Airway epithelial cell (primary cell): ENCODE data around the gene EXOC3L1. TPM values are rescaled to one million over a fixed set of nuclear protein-coding genes. Genes with fewer than 3 reads are reported as not detected.

ENCODE experiments used
- total RNA-seq: library from RNA; depleted of rRNA; stranded (reverse); fragments of >200 nt; gene quantifications from 2 replicates; pipeline ENCODE4 v1.2.3, GENCODE V29; 2015

The EXOC3L1 gene
- 0.99 TPM in 1 of 2 replicates, not detected in the other for total RNA-seq

GRCh38 chr16:67190041-67190440 lies at the start of gene EXOC3L1:
TSS of gene EXOC3L1 (minus strand) at chr16:67190136. CDS start at chr16:67189676, 460 bp downstream.

GRCh38 chr16:67226804-67227566 lies 37.0 kb upstream of the EXOC3L1 start, which contains the start of gene TMEM208:
TSS of gene TMEM208 (plus strand) at chr16:67227130. CDS start at chr16:67227219, 89 bp downstream.

GRCh38 chr16:67199011-67199807 lies 9.3 kb upstream of the EXOC3L1 start, which contains the start of gene ELMO3:
TSS of gene ELMO3 (plus strand) at chr16:67199131. CDS start at chr16:67199327, 196 bp downstream.

GRCh38 chr16:67191995-67192681 lies 2.2 kb upstream of the EXOC3L1 start, which contains the start of gene E2F4:
TSS of gene E2F4 (plus strand) at chr16:67192155. CDS start at chr16:67192228, 73 bp downstream.

GRCh38 chr16:67183627-67184452 lies 6.1 kb downstream of the EXOC3L1 start, which contains the start of gene MATCAP1:
TSS of gene MATCAP1 (minus strand) at chr16:67183963. CDS start at chr16:67180610, 3,353 bp downstream.

GRCh38 chr16:67170168-67170948 lies 19.6 kb downstream of the EXOC3L1 start, which contains the start of gene NOL3:
TSS of gene NOL3 (plus strand) at chr16:67170538.

GRCh38 chr16:67164599-67165061 lies 25.3 kb downstream of the EXOC3L1 start, which contains the start of gene HSF4:
TSS of gene HSF4 (plus strand) at chr16:67164745. CDS start at chr16:67164812, 67 bp downstream.

GRCh38 chr16:67150833-67151396 lies 39.0 kb downstream of the EXOC3L1 start, which contains the start of gene B3GNT9:
TSS of gene B3GNT9 (minus strand) at chr16:67150998. CDS start at chr16:67150485, 513 bp downstream.

Other genes starting within 250 kb of the EXOC3L1 start
- gene CES3, start 228.9 kb downstream of the EXOC3L1 start, total RNA-seq, result 0.99 and 1.5 TPM in 2 replicates
- 0.65 and 2.5 TPM in 2 replicates for gene CES4A, start 201.5 kb downstream of the EXOC3L1 start, total RNA-seq
- 57.7 and 92.9 TPM in 2 replicates for gene CBFB, start 161.0 kb downstream of the EXOC3L1 start, total RNA-seq
- gene PHAF1, start 80.2 kb downstream of the EXOC3L1 start, total RNA-seq, result 12.4 and 14.7 TPM in 2 replicates
- 9.7 and 11.4 TPM in 2 replicates for gene B3GNT9, start 39.1 kb downstream of the EXOC3L1 start, total RNA-seq
- 31.9 and 47.2 TPM in 2 replicates for gene TRADD, start 30.2 kb downstream of the EXOC3L1 start, total RNA-seq
- 10.5 and 11.4 TPM in 2 replicates for gene FBXL8, start 30.2 kb downstream of the EXOC3L1 start, total RNA-seq
- gene HSF4, start 25.4 kb downstream of the EXOC3L1 start, total RNA-seq, result 2.5 TPM in 1 of 2 replicates, not detected in the other
- 53.2 and 89.0 TPM in 2 replicates for gene NOL3, start 19.6 kb downstream of the EXOC3L1 start, total RNA-seq
- 5.2 and 11.3 TPM in 2 replicates for gene MATCAP1, start 6.2 kb downstream of the EXOC3L1 start, total RNA-seq
- 82.0 and 87.8 TPM in 2 replicates for gene E2F4, start 2.0 kb upstream of the EXOC3L1 start, total RNA-seq
- 33.8 and 39.6 TPM in 2 replicates for gene ELMO3, start 9.0 kb upstream of the EXOC3L1 start, total RNA-seq
- gene TMEM208, start 37.0 kb upstream of the EXOC3L1 start, total RNA-seq, result 27.7 and 33.8 TPM in 2 replicates
- 26.0 and 26.4 TPM in 2 replicates for gene FHOD1, start 57.3 kb upstream of the EXOC3L1 start, total RNA-seq
- gene SLC9A5, start 58.8 kb upstream of the EXOC3L1 start, total RNA-seq, result 0.74 and 0.78 TPM in 2 replicates
- gene PLEKHG4, start 89.4 kb upstream of the EXOC3L1 start, total RNA-seq, result 6.6 and 7.5 TPM in 2 replicates
- not detected in 2 replicates for gene KCTD19, start 136.6 kb upstream of the EXOC3L1 start, total RNA-seq
- gene LRRC36, start 136.7 kb upstream of the EXOC3L1 start, total RNA-seq, result not detected in 2 replicates
- 0.19 TPM in 1 of 2 replicates, not detected in the other for gene TPPP3, start 203.4 kb upstream of the EXOC3L1 start, total RNA-seq
- gene ZDHHC1, start 226.3 kb upstream of the EXOC3L1 start, total RNA-seq, result 5.3 and 6.1 TPM in 2 replicates
- 1.3 and 2.9 TPM in 2 replicates for gene HSD11B2, start 241.0 kb upstream of the EXOC3L1 start, total RNA-seq